ENCODE results near the gene TFF3. TPM values are rescaled to one million over a fixed set of nuclear protein-coding genes. Genes with fewer than 3 reads are reported as not detected.

Gene TFF3
- total and polyA plus RNA-seq, 2 donors = 5.1 to 13.6 TPM

DNA sequence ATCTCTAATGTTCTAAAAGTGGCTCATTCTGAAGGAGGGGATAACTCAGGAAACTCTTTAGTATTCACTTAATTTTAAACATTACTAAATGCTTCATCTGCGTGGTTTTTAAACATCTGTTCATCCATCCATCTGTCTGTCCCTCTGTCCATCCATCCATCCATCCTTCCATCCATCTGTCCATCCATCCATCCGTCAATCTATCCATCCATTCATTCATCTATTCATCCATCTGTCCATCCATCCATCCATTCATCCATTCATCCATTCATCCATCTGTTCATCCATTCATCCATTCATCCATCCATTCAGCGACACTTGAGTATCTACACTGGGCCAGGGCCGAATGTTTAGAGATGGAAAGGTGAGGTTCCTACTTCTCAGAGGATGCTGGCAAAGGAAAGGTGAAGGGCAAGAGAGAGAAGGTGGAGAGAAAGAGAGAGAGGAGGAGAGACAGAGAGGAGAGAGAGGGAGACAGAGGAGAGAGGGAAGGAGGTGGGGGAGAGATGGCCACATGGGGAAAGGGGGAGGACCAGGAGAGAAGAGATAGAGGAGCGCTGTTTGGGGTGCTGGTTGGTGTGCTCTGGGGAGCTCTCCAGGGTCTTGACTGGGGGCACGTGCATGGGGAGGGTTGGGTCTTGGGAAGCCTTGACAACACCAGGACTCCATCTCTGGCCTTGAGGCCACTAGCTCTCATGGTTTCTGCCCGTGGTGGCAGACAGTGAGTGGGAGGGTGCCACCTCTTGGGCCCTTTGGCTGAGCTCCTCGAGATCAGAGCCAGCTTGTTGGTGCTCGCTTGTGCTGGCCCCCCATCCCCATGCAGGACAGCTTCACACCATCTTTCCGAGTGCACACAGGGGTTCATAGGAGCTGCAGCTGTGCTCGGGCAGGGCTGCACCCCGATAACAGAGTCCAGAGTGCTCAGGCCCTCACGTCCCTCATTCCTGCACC lies 50.7 kb downstream of the TFF3 start:
- Histone ChIP-seq H3K9me3 (ENCODE audit: control insufficient read depth in 2 of 2, insufficient read depth in 1 of 2, low read length in 1 of 2) (no peaks in the 10 kb centered on the region), H3K27me3 (ENCODE audit: control insufficient read depth in 2 of 2, insufficient read depth in 1 of 2, low read length in 1 of 2) (no peaks in the 10 kb centered on the region), H3K4me3 (ENCODE audit: low read length in 2 of 2) (no peak overlapping the region), H3K4me1 (ENCODE audit: control insufficient read depth in 2 of 2, insufficient read depth in 2 of 2, low read length in 2 of 2) (peaks cover 38 to 65% of the 10 kb centered on the region in 2 donors), H3K36me3 (ENCODE audit: control insufficient read depth in 2 of 2, insufficient read depth in 2 of 2, low read length in 1 of 2) (peaks cover 8 to 17% of the 10 kb centered on the region in 2 donors), H3K27ac (ENCODE audit: low read depth in 1 of 2, low read length in 1 of 2) (no peak overlapping the region)
- 88% methylated on average over 13 of the region's 13 CpGs for WGBS
- DNase-seq (ENCODE audit: low read depth in 6 of 9, low spot score in 9 of 9) = no peak

- Histone ChIP-seq H3K4me1 (ENCODE audit: control insufficient read depth in 2 of 2, insufficient read depth in 2 of 2, low read length in 2 of 2) (peaks cover 30 to 65% of the 10 kb centered on the region in 2 donors), H3K27me3 (ENCODE audit: control insufficient read depth in 2 of 2, insufficient read depth in 1 of 2, low read length in 1 of 2) (no peaks in the 10 kb centered on the region), H3K4me3 (ENCODE audit: low read length in 2 of 2) (no peak overlapping the region), H3K36me3 (ENCODE audit: control insufficient read depth in 2 of 2, insufficient read depth in 2 of 2, low read length in 1 of 2) (peaks cover 8 to 17% of the 10 kb centered on the region in 2 donors), H3K9me3 (ENCODE audit: control insufficient read depth in 2 of 2, insufficient read depth in 1 of 2, low read length in 1 of 2) (no peaks in the 10 kb centered on the region), H3K27ac (ENCODE audit: low read depth in 1 of 2, low read length in 1 of 2) (no peak overlapping the region)
- 81% methylated on average over 18 of the region's 18 CpGs for WGBS
- DNase-seq (ENCODE audit: low read depth in 6 of 9, low spot score in 9 of 9) = no peak
These were observed 51.5 kb downstream of the TFF3 start for GRCh38 chr21:42263591-42264131.

GRCh38 chr21:42262831-42263231 lies 52.4 kb downstream of the TFF3 start:
- DNase-seq (ENCODE audit: low read depth in 6 of 9, low spot score in 9 of 9) = no peak
- 72% methylated on average over 11 of the region's 11 CpGs for WGBS
- H3K4me1 ChIP-seq (ENCODE audit: control insufficient read depth in 2 of 2, insufficient read depth in 2 of 2, low read length in 2 of 2) = peaks cover 23 to 61% of the 10 kb centered on the region in 2 donors
- H3K27me3 ChIP-seq (ENCODE audit: control insufficient read depth in 2 of 2, insufficient read depth in 1 of 2, low read length in 1 of 2) = no peaks in the 10 kb centered on the region
- no peak overlapping the region for H3K4me3 ChIP-seq (ENCODE audit: low read length in 2 of 2)
- H3K27ac ChIP-seq (ENCODE audit: low read depth in 1 of 2, low read length in 1 of 2) = peak overlapping the region in 1 of 2 donors; percentile 26
- H3K9me3 ChIP-seq (ENCODE audit: control insufficient read depth in 2 of 2, insufficient read depth in 1 of 2, low read length in 1 of 2) = no peaks in the 10 kb centered on the region
- H3K36me3 ChIP-seq (ENCODE audit: control insufficient read depth in 2 of 2, insufficient read depth in 2 of 2, low read length in 1 of 2) = peaks cover 8 to 17% of the 10 kb centered on the region in 2 donors

GRCh38 chr21:42261829-42262200 lies 53.4 kb downstream of the TFF3 start:
- Histone ChIP-seq H3K27me3 (ENCODE audit: control insufficient read depth in 2 of 2, insufficient read depth in 1 of 2, low read length in 1 of 2) (no peaks in the 10 kb centered on the region), H3K9me3 (ENCODE audit: control insufficient read depth in 2 of 2, insufficient read depth in 1 of 2, low read length in 1 of 2) (no peaks in the 10 kb centered on the region), H3K36me3 (ENCODE audit: control insufficient read depth in 2 of 2, insufficient read depth in 2 of 2, low read length in 1 of 2) (peaks cover 8 to 17% of the 10 kb centered on the region in 2 donors), H3K4me1 (ENCODE audit: control insufficient read depth in 2 of 2, insufficient read depth in 2 of 2, low read length in 2 of 2) (peaks cover 15 to 51% of the 10 kb centered on the region in 2 donors), H3K4me3 (ENCODE audit: low read length in 2 of 2) (no peak overlapping the region), H3K27ac (ENCODE audit: low read depth in 1 of 2, low read length in 1 of 2) (no peak overlapping the region)
- WGBS = 97% methylated on average over 7 of the region's 7 CpGs
- DNase-seq (ENCODE audit: low read depth in 6 of 9, low spot score in 9 of 9) = no peak

Other genes with a start within 250 kb of the TFF3 start
- gene UMODL1, start 244.1 kb downstream of the TFF3 start, total RNA-seq = 1.7 TPM
- gene UMODL1, start 244.1 kb downstream of the TFF3 start, polyA plus RNA-seq = 1.4 TPM
- gene ABCG1, start 96.3 kb downstream of the TFF3 start, total RNA-seq = 20.5 TPM
- 28.8 TPM for gene ABCG1, start 96.3 kb downstream of the TFF3 start, polyA plus RNA-seq
- not detected for gene TFF2, start 35.6 kb upstream of the TFF3 start, total RNA-seq
- gene TFF2, start 35.6 kb upstream of the TFF3 start, polyA plus RNA-seq = 0.41 TPM
- not detected for gene TFF1, start 51.1 kb upstream of the TFF3 start, total RNA-seq
- 2.4 TPM for gene TFF1, start 51.1 kb upstream of the TFF3 start, polyA plus RNA-seq
- 0.42 TPM for gene TMPRSS3, start 80.6 kb upstream of the TFF3 start, total RNA-seq
- 1.1 TPM for gene TMPRSS3, start 80.6 kb upstream of the TFF3 start, polyA plus RNA-seq
- 26.7 TPM for gene UBASH3A, start 88.5 kb upstream of the TFF3 start, total RNA-seq
- gene UBASH3A, start 88.5 kb upstream of the TFF3 start, polyA plus RNA-seq = 14.9 TPM
- 0.38 TPM for gene RSPH1, start 180.8 kb upstream of the TFF3 start, total RNA-seq
- 2.4 TPM for gene RSPH1, start 180.8 kb upstream of the TFF3 start, polyA plus RNA-seq
- gene SLC37A1, start 198.4 kb upstream of the TFF3 start, total RNA-seq = 9.0 TPM
- gene SLC37A1, start 198.4 kb upstream of the TFF3 start, polyA plus RNA-seq = 9.2 TPM

All from thymus (tissue), 11 donors.